ENCODE measurements around the gene NFIB. TPM values are rescaled to one million over a fixed set of nuclear protein-coding genes. Genes with fewer than 3 reads are reported as not detected.

The NFIB gene
- total RNA-seq, 4 donors from 2014 or later, result 61.0 to 68.3 (median 65.4) TPM

- Histone ChIP-seq H3K36me3 (no peaks in the 10 kb centered on the region), H3K27me3 (no peaks in the 10 kb centered on the region), H3K27ac (no peak overlapping the region), H3K9me3 (no peaks in the 10 kb centered on the region), H3K4me1 (no peaks in the 10 kb centered on the region), H3K4me3 (no peak overlapping the region)
- ATAC-seq, result no peak
- no peak for TF ChIP-seq POLR2A (IDR thresholded peaks at IDR 0.05)
- TF ChIP-seq, protein P1, sequence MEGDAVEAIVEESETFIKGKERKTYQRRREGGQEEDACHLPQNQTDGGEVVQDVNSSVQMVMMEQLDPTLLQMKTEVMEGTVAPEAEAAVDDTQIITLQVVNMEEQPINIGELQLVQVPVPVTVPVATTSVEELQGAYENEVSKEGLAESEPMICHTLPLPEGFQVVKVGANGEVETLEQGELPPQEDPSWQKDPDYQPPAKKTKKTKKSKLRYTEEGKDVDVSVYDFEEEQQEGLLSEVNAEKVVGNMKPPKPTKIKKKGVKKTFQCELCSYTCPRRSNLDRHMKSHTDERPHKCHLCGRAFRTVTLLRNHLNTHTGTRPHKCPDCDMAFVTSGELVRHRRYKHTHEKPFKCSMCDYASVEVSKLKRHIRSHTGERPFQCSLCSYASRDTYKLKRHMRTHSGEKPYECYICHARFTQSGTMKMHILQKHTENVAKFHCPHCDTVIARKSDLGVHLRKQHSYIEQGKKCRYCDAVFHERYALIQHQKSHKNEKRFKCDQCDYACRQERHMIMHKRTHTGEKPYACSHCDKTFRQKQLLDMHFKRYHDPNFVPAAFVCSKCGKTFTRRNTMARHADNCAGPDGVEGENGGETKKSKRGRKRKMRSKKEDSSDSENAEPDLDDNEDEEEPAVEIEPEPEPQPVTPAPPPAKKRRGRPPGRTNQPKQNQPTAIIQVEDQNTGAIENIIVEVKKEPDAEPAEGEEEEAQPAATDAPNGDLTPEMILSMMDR (IDR thresholded peaks at IDR 0.05), result no peak
- TF ChIP-seq POLR2AphosphoS5 (IDR thresholded peaks at IDR 0.05), result no peak
- TF ChIP-seq EP300 (IDR thresholded peaks at IDR 0.05), result no peak
- WGBS, 2 donors (ENCODE audit: low coverage in 1 of 2), result 100% methylated on average over 1 of the region's 1 CpG; no CpG with 5 or more reads in 1 of the 2 donors
These were observed 270.5 kb downstream of the NFIB start for GRCh38 chr9:14043483-14043882.

DNA sequence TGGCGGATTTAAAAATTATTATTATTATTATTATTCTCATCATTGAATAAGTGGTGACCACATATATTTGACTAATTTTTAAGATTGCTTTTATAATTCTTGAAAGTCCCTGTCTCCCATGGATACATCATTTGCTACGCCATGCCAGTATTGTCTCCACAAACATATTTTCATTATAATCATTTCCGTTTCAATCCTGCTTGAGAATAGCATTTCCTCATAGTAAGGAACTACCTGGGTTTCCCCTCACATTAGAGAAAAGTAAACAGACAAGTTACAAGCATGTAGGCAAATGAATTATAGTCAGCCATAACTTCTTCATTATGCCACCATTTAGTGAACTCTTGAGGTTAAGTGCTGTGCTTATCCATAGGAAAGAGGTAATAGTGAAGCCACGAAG lies 276.6 kb downstream of the NFIB start:
- H3K27me3 ChIP-seq, result no peaks in the 10 kb centered on the region
- TF ChIP-seq EP300 (IDR thresholded peaks at IDR 0.05) (no peak), POLR2AphosphoS5 (IDR thresholded peaks at IDR 0.05) (no peak), POLR2A (IDR thresholded peaks at IDR 0.05) (no peak)
- TF ChIP-seq, protein P1 (IDR thresholded peaks at IDR 0.05), result no peak
- H3K9me3 ChIP-seq, result no peaks in the 10 kb centered on the region
- H3K36me3 ChIP-seq, result no peaks in the 10 kb centered on the region
- no peak for ATAC-seq
- peaks cover 0 to 3% (median 0%) of the 10 kb centered on the region in 3 donors for H3K4me1 ChIP-seq
- H3K27ac ChIP-seq, result no peak overlapping the region
- no peak overlapping the region for H3K4me3 ChIP-seq
- WGBS, 2 donors (ENCODE audit: low coverage in 1 of 2), result 81 to 94% methylated on average over 2 to 4 of the region's 4 CpGs

DNA sequence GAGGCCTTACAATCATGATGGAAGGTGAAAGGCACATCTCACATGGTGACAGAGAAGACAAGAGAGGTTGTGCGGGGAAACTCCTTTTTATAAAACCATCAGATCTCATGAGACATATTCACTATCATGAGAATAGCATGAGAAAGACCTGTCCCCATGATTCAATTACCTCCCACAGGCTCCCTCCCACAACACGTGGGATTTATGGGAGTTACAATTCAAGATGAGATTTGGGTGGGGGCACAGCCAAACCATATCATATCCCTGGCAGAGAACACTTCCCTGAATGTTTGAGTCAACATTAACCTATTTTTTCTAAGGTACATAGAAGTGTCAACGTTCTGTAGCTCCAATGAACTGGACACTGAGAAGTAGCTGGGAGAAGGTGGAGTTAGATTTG lies 280.9 kb downstream of the NFIB start:
- H3K9me3 ChIP-seq, result no peaks in the 10 kb centered on the region
- 89 to 96% methylated on average over 3 of the region's 3 CpGs for WGBS, 2 donors (ENCODE audit: low coverage in 1 of 2)
- no peaks in the 10 kb centered on the region for H3K36me3 ChIP-seq
- peaks cover 0 to 42% (median 0%) of the 10 kb centered on the region in 3 donors for H3K4me1 ChIP-seq
- H3K27me3 ChIP-seq, result no peaks in the 10 kb centered on the region
- TF ChIP-seq, protein P1 (IDR thresholded peaks at IDR 0.05), result no peak
- no peak for TF ChIP-seq EP300 (IDR thresholded peaks at IDR 0.05)
- TF ChIP-seq POLR2A (IDR thresholded peaks at IDR 0.05), result no peak
- no peak for TF ChIP-seq POLR2AphosphoS5 (IDR thresholded peaks at IDR 0.05)
- no peak overlapping the region for H3K27ac ChIP-seq
- no peak for ATAC-seq
- H3K4me3 ChIP-seq, result no peak overlapping the region

Measured in gastroesophageal sphincter (tissue), 4 donors.